ENCODE results near the gene PPARG. TPM values are rescaled to one million over a fixed set of nuclear protein-coding genes. Genes with fewer than 3 reads are reported as not detected.

Gene PPARG
- polyA plus RNA-seq, 2 of the 4 experiments (the other 2 are of a cell fraction), result 38.9 to 43.1 TPM

DNA sequence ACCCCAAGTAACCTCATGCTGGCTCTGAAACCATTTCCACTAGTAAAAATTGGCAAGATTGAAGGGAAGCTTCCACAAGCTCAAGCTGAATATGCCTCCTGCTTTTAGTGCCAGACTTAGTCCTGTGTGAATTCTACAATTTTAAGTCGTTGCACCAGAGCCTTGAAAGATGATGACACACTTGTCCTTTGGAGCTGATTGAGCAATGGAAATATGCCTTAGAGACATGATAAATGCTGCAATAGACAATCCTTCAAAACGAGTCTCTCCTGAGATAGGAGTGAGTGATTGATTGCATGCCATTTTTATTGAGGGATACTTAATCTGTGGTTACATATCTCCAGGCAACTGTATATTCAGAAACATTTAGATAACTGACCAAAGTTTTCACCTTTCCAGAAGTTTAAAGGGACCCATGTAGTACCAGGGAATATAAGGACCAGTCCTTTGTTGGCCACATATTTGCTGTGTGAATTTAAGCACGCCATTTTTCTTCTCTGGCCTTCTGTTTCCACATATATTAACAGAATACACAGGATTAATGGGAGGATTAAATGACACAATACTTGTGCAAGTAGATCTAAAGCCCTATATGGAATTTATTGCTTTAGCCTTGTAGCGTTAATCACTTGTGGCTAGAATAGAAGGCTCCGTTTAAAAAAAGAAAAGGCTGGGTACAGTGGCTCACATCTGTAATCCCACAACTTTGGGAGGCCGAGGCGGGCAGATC, 65.1 kb downstream of the PPARG start (continued):
- TF ChIP-seq FOXS1 (CRISPR knock-in tag; IDR thresholded peaks at IDR 0.05) (no peak), NPAS2 (CRISPR knock-in tag; IDR thresholded peaks at IDR 0.05; ENCODE audit: borderline replicate concordance) (no peak), JUN (IDR thresholded peaks at IDR 0.05) (peak in 1 of 2 experiments; percentile 64; a peak in 1 of 5 replicates), GATA3 (IDR thresholded peaks at IDR 0.05; ENCODE audit: borderline replicate concordance) (0 out of 2 replicates have a peak, but pooled peaks have one; percentile 36), HOXB5 (CRISPR knock-in tag; IDR thresholded peaks at IDR 0.05) (0 out of 2 replicates have a peak, but pooled peaks have one; percentile 23)

DNA sequence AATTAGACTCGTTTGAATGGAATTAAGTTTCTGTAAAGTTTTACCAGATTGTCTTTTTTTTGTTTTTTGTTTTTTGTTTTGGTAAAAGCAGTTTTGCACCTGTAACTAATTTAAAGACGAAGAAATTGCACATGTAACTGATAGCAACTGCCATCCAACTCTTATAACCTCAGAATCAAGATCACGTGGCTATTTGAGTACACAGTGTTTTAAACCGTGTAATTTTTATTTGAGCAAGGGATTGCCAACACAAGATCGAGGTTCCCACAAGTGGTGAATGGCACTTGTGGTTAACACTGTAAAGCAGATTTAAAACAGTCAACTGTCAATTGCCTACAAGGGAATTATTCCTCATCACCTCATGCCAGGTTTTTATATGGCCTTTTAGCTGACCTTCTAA, 67.3 kb downstream of the PPARG start:
- FAIRE-seq (no peak), ATAC-seq (no peak), DNase-seq (ENCODE audit: low read depth in 1 of 2, low spot score in 1 of 2) (no peak)
- H3K4me1 ChIP-seq, result peaks cover 42% of the 10 kb centered on the region
- no peak overlapping the region for H3K27ac ChIP-seq
- ChIA-PET POLR2A (no interaction called here), CTCF (interaction anchor here (0.5 to 1.6 kb wide), 6 partner anchors 9 to 216 kb away, joined by 3 to 4 read pairs (median 3); no protein-coding TSS in a partner anchor)
- TF ChIP-seq, protein P1, sequence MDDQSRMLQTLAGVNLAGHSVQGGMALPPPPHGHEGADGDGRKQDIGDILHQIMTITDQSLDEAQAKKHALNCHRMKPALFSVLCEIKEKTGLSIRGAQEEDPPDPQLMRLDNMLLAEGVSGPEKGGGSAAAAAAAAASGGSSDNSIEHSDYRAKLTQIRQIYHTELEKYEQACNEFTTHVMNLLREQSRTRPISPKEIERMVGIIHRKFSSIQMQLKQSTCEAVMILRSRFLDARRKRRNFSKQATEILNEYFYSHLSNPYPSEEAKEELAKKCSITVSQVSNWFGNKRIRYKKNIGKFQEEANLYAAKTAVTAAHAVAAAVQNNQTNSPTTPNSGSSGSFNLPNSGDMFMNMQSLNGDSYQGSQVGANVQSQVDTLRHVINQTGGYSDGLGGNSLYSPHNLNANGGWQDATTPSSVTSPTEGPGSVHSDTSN (IDR thresholded peaks at IDR 0.05), result no peak
- TF ChIP-seq CBX8 (IDR thresholded peaks at IDR 0.05) (no peak), CHD2 (IDR thresholded peaks at IDR 0.05; ENCODE audit: low read length, partially characterized antibody) (no peak), JUN (IDR thresholded peaks at IDR 0.05) (no peak)
- H3K4me2 ChIP-seq, result no peak overlapping the region
- no peak overlapping the region for H3K4me3 ChIP-seq
- 80% methylated on average over 5 of the region's 5 CpGs for WGBS (ENCODE audit: missing lambda C conversion rate)
- no peaks in the 10 kb centered on the region for H3K9me3 ChIP-seq

DNA sequence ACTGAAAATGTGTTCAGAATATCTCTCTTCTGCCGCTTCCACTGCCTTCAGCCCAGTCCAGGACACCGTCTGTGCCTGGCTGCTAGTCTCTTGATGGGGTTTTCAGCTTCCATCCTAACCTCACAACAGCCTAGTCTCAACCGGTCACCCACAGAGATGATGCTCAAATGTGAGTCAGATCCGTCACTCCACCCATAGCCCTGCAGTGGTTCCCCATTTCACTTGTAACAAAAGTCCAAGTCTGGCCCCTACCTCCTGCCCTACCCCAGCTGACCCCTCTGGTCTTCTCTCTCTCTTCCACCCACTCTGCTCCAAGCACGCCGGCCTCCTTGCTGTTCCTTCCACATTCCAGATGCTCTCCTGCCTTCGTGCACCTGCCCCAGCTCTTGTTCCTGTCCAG, 68.1 kb downstream of the PPARG start:
- no peak for DNase-seq (ENCODE audit: low read depth in 1 of 2, low spot score in 1 of 2)
- whole genome bisulfite sequencing (ENCODE audit: missing lambda C conversion rate), result 94% methylated on average over 7 of the region's 7 CpGs
- no peak overlapping the region for H3K4me3 ChIP-seq
- 0 out of 6 replicates have a peak overlapping the region, but pooled peaks of 1 of the 2 experiments have one; percentile 12 for H3K27ac ChIP-seq
- POLR2A ChIA-PET, result no interaction called here
- CTCF ChIA-PET, result interaction anchor here (1.6 kb wide), 1 partner anchor 36 kb away, joined by 3 read pairs; no protein-coding TSS in a partner anchor
- peaks cover 34% of the 10 kb centered on the region for H3K4me1 ChIP-seq
- no peaks in the 10 kb centered on the region for H3K9me3 ChIP-seq
- TF ChIP-seq, protein P1 (IDR thresholded peaks at IDR 0.05), result no peak
- no peak for TF ChIP-seq EP300 (IDR thresholded peaks at IDR 0.05)
- no peak for TF ChIP-seq BHLHE40 (IDR thresholded peaks at IDR 0.05; ENCODE audit: low read depth, low read length)
- TF ChIP-seq MYC (IDR thresholded peaks at IDR 0.05; ENCODE audit: borderline replicate concordance, low read length), result no peak
- TF ChIP-seq MAFK (IDR thresholded peaks at IDR 0.05; ENCODE audit: partially characterized antibody), result no peak
- no peak for TF ChIP-seq HDAC2 (IDR thresholded peaks at IDR 0.05)
- no peak; a peak in 1 of 6 replicates for ATAC-seq
- no peak overlapping the region for H3K4me2 ChIP-seq
- no peak for FAIRE-seq

DNA sequence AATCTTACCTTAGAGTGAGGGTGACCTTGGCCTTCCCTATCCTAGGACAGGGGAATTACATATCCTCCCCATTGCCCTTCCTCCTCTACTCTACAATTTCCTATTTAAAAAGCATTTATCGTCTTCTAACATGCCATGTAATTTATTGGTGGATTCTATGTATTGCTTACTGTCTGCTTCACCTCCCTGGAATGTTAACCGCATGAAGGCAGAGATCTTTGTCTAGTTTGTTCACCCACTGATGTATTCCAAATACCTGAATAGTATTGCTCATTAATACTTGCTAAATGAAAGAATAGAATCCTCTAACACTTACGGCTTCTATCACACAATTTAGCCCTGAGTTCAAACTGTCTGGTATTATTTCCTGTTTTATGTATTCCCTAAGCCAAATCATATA, 68.6 kb downstream of the PPARG start:
- Histone ChIP-seq H3K27ac (no peak overlapping the region), H3K9me3 (no peaks in the 10 kb centered on the region), H3K4me3 (no peak overlapping the region), H3K4me1 (peaks cover 29% of the 10 kb centered on the region), H3K4me2 (no peak overlapping the region)
- 97% methylated on average over 3 of the region's 3 CpGs for WGBS (ENCODE audit: missing lambda C conversion rate)
- CTCF ChIA-PET, result no interaction called here
- ATAC-seq (no peak), FAIRE-seq (no peak), DNase-seq (ENCODE audit: low read depth in 1 of 2, low spot score in 1 of 2) (no peak)
- POLR2A ChIA-PET, result no interaction called here
- TF ChIP-seq FOSL2 (IDR thresholded peaks at IDR 0.05), result no peak
- no peak for TF ChIP-seq FOSL2 (CRISPR knock-in tag; IDR thresholded peaks at IDR 0.05)
- no peak for TF ChIP-seq POLR2A (IDR thresholded peaks at IDR 0.05; ENCODE audit: low read length)
- TF ChIP-seq, protein P2, sequence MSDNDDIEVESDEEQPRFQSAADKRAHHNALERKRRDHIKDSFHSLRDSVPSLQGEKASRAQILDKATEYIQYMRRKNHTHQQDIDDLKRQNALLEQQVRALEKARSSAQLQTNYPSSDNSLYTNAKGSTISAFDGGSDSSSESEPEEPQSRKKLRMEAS (IDR thresholded peaks at IDR 0.05), result no peak
- no peak for TF ChIP-seq CBX2 (IDR thresholded peaks at IDR 0.05; ENCODE audit: borderline replicate concordance, low read depth)
- TF ChIP-seq RFX5 (IDR thresholded peaks at IDR 0.05), result no peak
- no peak for TF ChIP-seq EP300 (IDR thresholded peaks at IDR 0.05)
- no peak for TF ChIP-seq ZC3H11A (IDR thresholded peaks at IDR 0.05)
- TF ChIP-seq SMC3 (IDR thresholded peaks at IDR 0.05), result no peak
- TF ChIP-seq FOSB (CRISPR knock-in tag; IDR thresholded peaks at IDR 0.05), result no peak
- TF ChIP-seq MAZ (IDR thresholded peaks at IDR 0.05; ENCODE audit: borderline replicate concordance, low read depth, low read length), result no peak
- TF ChIP-seq POLR2AphosphoS2 (conservative IDR thresholded peaks at IDR 0.05; ENCODE audit: low read length), result no peak
